Measurements from ENCODE around the gene KLLN.

DNA sequence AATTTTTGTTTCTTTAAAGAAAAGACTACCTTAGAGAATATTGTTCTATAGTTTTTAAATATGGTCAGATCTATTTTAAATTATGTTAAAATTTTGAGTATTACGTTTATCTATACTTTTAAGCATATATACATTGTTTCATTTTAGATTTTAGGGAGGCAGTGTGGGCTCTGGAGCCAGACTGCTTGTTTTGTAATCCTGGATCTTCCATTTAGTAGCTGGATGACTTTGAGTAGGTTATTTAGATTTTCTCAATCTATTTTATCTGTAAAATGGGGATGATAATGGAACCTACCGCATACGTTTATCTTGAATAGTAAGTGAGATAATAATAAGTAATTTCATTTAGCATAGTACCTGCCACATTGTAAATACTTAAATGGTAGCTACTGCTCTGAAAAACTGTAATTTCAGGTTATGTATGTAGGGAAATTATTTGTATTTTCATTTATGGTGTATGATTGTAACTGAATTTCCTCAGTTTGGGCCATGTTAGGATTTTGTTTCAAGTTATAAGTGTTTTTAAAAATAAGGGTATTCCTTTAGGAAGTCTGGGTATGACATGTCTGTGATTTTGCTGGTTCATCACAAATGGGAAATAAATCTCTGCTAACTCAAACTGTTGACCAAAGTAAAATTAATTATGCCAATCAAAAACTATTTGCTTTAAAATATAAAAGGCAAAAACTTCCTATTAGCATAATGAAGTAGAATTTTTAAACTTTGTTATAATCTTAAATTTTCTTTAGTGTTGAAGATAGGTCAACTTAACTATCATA is 6.6 kb upstream of the KLLN start:
- TF ChIP-seq, protein P1, sequence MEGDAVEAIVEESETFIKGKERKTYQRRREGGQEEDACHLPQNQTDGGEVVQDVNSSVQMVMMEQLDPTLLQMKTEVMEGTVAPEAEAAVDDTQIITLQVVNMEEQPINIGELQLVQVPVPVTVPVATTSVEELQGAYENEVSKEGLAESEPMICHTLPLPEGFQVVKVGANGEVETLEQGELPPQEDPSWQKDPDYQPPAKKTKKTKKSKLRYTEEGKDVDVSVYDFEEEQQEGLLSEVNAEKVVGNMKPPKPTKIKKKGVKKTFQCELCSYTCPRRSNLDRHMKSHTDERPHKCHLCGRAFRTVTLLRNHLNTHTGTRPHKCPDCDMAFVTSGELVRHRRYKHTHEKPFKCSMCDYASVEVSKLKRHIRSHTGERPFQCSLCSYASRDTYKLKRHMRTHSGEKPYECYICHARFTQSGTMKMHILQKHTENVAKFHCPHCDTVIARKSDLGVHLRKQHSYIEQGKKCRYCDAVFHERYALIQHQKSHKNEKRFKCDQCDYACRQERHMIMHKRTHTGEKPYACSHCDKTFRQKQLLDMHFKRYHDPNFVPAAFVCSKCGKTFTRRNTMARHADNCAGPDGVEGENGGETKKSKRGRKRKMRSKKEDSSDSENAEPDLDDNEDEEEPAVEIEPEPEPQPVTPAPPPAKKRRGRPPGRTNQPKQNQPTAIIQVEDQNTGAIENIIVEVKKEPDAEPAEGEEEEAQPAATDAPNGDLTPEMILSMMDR (conservative IDR thresholded peaks at IDR 0.05; ENCODE audit: low read depth, low read length), result no peak
- TF ChIP-seq EZH2phosphoT487 (IDR thresholded peaks at IDR 0.05; ENCODE audit: borderline replicate concordance, low read length), result no peak

Data from PC-3 (cell line).